Activated CD4-positive, alpha-beta T cell treated with anti-CD3 and anti-CD28 coated beads, Interleukin-2, amount 50 U/mL, for 4 hours (primary cell): ENCODE data around the gene ALK.

ENCODE experiments used
- DNase-seq, 2 experiments: peaks; one replicate each; pipeline ENCODE4 v3.0.0-alpha.2; 2020

ALK gene

GRCh38 chr2:29443151-29443550, 478.2 kb downstream of the ALK start:
- DNase-seq = no peak

GRCh38 chr2:29440921-29441623, 480.3 kb downstream of the ALK start:
- DNase-seq = no peak

DNA sequence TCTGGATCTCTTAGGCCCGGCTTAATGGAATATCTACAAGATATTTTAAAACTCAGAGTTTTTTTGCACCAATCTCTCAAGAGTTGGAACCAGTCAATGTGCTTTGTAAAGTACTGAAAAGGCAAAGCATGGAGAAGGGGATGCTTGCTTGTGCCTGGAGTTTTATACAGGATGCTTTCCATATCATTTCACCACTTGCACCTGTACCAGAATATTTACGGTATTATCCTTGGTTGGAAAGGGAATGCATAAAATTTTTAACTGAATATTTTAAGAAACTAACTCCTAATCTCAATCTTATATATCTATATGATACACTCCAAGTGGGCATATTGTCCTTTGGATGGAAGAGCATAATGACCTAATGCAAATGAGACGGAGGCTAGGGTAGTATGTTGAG, 487.5 kb downstream of the ALK start:
- no peak for DNase-seq

DNA sequence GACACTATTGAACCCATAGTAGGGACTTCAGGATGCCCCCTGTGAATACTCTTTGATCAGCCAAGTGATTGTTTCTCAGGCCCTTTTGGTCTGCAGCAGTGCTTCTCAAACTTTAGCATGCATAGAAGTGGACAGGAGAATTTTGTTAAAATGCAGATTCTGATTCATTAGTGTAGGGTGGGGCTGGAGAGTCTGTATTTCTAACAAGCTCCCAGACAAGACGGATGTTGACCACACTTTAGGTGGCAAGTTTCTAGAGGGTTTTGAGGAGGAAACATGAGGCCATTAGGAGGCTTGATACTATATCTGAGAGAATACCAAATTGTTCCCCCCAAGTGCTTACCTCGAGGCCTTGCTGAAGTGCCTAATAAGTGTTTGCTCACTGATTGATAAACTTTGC, 488.3 kb downstream of the ALK start:
- DNase-seq = no peak

DNA sequence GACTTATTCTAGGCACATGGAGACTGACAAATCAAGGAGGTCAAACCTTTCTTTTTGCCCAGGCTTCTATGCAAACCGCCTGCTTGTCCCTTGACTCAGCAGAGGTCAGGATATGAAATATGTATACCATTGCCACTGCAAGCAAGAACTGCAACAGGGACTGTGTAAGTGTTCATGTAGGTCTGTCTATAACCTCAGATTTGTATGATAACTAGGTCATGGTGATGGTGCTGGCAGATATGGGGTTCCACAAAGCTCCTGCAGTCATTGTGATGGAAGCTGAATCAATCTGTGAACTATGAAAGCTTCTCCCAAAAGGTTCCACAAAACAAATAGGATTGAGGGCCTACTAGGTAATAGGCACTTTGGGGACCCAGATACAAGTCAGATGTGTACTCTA, 489.9 kb downstream of the ALK start:
- DNase-seq = no peak

- DNase-seq = no peak
These were observed 490.8 kb downstream of the ALK start for GRCh38 chr2:29430382-29431112.

GRCh38 chr2:29426354-29426753, 495.0 kb downstream of the ALK start:
- no peak for DNase-seq

DNA sequence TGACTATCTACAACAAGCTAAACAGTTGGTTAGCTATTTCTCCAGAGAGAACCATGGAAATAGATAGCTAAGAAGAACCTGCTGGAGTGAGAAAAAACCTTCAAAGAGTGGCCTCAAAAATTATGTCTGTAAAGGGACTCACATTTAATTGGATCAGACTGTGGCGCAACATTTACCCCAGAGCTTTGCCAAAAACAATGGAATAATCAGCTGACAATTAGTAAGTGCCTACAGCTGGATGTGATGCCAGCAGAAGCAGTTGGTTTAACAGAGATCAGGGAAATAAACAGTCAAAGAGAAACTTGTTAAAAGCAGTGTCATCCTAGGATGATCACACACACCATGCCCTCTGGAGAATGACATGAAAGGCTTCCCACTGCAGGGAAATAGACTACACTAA, 495.5 kb downstream of the ALK start:
- no peak for DNase-seq

DNA sequence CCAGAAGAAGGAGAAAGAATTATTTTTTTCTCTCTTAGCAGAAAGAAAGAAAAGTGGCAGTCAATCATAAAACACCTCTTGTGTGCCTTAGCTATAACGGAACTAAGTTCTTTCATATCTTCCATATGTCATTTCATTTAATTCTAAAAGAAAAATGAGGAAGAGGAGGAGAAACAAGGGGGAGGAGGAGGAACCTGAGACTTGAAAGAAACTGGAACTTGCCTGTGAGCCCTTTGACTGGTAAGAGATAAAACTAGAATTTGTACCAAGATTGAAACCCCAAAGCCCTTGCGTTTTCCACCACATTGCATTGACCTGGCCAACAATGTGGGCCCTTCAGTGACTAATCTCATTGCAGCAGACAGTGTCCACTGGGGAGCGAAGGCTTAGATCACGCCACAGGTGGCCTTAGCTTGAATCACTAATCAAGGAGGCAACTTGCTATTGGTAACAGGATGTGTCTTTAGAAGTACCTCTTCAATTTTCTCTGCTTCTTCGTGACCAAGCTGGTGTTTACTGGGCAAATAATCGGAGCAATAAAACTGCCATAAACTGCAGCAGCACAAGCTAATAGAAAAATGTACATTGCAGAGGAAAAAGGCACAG, 498.2 kb downstream of the ALK start:
- DNase-seq = no peak

GRCh38 chr2:29420999-29421782, 500.2 kb downstream of the ALK start:
- no peak for DNase-seq

DNA sequence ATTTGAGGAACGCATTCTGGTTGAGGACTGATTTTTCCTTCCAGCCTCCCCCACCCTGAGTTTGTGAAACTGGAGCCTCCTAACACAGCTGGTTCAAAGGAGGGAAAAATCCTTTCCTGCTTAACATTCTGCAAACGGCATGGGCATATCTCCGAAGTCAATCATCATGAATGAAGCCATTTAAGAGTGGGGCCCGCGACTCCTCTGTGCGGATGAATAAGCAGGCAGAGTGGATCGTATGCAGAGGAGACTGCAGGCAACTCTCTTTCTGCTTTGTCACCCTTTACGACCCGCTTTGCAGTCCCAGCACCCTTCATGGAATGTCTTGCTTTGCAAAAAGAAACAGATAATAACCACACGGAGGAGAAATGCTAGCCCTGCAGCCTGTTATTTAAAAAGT, 500.9 kb downstream of the ALK start:
- no peak for DNase-seq

DNA sequence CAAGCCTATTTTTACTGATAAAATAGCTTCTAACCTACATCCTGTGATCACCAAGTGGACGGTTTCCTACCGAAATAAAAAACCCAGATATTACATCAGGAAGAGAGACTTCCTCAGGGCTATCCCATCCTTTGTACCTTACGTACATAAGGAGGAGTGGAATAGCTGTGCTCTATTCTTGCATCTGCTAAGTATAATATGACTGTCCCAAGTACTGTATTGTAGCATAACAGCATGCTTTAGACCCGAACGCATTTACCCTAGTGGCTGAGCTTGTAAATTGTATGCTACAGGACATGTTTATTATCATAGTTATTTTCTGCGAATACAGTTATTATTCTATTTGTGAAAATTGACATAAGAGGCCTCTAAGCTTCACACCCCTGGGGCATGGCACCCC, 503.8 kb downstream of the ALK start:
- no peak for DNase-seq

DNA sequence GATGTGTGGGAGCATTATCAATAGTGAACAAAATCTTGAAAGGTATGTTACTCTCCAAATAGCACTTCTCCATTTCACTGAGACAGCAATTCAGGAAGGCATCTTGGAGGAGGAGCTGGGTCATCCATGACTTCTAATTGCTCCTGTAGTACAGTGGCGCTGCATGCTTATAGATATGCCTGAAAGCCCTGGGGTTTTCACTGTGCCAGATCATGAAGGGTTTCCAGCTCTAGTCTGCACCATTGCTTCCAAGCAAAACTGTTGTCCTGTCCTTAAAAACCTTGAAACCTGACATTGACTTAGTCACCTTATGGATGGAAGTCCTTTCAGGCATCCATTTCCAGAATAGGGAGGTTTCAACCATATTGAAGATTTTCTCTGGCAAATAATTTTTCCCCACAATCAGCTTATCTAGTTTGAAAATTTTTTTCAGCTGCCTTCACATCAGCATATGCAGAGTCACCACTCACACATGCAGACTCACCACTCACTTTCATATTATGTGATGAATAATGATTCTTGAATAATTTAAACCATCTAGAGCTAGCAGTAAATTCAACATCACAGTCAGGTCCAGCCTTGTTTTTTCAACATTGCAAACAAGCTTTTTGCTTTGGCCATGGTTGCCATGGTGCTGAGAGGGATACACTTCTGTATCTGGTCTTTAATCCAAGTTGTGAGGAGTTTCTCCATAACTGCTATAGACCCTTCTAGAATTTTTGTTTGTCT, 509.0 kb downstream of the ALK start:
- DNase-seq = no peak

DNA sequence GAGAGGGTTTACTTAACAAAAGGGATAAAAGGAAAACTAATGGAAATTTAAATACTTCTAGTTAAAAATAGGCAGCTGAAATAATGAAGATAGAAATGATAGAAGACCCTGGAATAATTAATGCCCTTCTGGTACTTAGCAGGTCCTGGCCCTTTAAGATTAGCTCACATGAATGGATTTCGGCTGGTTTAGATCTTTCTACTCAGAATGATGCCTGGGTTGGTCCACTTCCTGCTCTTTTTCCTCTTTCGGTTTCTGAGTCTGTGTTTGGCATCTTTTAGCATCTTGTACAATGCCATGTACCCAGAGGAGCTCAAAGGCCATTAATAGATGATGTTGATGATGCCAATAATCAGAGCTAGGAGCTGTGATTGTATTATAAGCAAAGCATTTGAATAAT, 515.7 kb downstream of the ALK start:
- DNase-seq = no peak

DNA sequence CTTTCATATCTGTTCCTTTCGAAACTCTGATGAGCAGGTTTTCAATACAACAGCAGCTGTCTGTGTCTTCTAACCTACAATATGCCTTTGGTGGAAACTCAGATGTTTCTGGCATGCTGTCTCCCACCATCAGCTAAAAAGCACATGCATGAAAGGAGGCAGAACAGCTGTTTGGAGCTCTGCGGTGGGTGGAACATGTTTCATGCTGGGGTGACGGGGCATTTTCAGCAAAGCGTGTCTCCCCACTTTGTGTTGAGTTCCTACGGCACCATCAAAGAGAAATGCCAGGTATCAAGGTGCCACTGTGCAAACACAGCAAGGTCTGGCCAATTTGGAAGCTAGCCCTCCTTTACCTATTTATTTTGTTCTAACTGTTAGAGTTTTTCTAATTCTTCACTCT, 516.1 kb downstream of the ALK start:
- DNase-seq = no peak

DNA sequence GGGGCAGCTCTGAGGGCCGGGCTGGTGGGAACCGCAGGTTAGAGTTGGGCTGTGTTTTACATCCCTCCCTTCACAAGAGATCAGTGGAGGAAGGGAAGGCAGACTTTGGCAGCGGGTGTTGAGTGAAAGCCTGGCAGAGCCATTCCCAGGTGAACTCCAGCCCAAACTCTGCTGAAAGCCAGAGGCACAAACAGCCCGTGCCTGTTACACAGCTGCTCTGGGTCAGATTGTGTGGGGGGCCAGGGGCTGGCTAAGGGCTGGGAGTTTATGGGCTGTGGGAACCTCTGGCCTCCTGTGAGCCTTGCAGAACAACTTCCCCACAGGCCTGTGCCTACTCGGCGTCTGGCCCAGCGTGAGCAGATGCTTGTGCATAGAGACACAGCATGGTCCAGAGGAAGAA, 519.4 kb downstream of the ALK start:
- DNase-seq = no peak

- DNase-seq = no peak
These were observed 520.3 kb downstream of the ALK start for GRCh38 chr2:29400930-29401653.

GRCh38 chr2:29398384-29399237, 522.8 kb downstream of the ALK start:
- no peak for DNase-seq

GRCh38 chr2:29397713-29398112, 523.7 kb downstream of the ALK start:
- DNase-seq = no peak

GRCh38 chr2:29397039-29397438, 524.3 kb downstream of the ALK start:
- no peak for DNase-seq

GRCh38 chr2:29394981-29395350, 526.4 kb downstream of the ALK start:
- no peak for DNase-seq
